Esophagus muscularis mucosa (tissue), 4 donors: ENCODE measurements around the gene MRTFB. TPM values are rescaled to one million over a fixed set of nuclear protein-coding genes. Genes with fewer than 3 reads are reported as not detected.

Experiments used
- DNase-seq: peaks from one replicate; pipeline ENCODE4 v3.0.0-alpha.2; 2017; ENCODE audit errors: extremely low spot score
- H3K27ac ChIP-seq, 4 donors: fragments of 200-600 bp; sonication (generic); replicated peaks in 1 of 4; 1 replicate in 3 of 4; 2 replicates in 1 of 4; pipeline ENCODE4 v1.5.1; 2016 to 2019; ENCODE audit warnings: mild to moderate bottlenecking in 1 of 4
- H3K27me3 ChIP-seq, 4 donors: fragments of 200-600 bp; sonication (generic); one replicate each; pipeline versions ENCODE4 v1.5.1 to v1.6.0; 2016 to 2019
- H3K36me3 ChIP-seq, 4 donors: fragments of 200-600 bp; sonication (generic); one replicate each; pipeline ENCODE4 v1.5.1; 2016 to 2019
- H3K4me1 ChIP-seq, 4 donors: fragments of 200-600 bp; sonication (generic); one replicate each; pipeline ENCODE4 v1.5.1; 2016 to 2019
- H3K4me3 ChIP-seq, 4 donors: fragments of 200-600 bp; sonication (generic); 1 replicate in 2 of 4; 2 replicates in 2 of 4; pipeline ENCODE4 v1.5.1; 2016 to 2019; ENCODE audit warnings: mild to moderate bottlenecking in 4 of 4, moderate library complexity in 1 of 4
- H3K9me3 ChIP-seq, 4 donors: fragments of 200-600 bp; sonication (generic); 1 replicate in 3 of 4; 2 replicates in 1 of 4; pipeline ENCODE4 v1.5.1; 2016 to 2019
- CTCF ChIP-seq, 3 experiments: fragments of 200-600 bp in 2 of 3; fragments of 450-650 bp in 1 of 3; sonication (generic) in 2 of 3; IDR thresholded peaks; one replicate each; pipeline ENCODE4 v1.5.1; 2017 to 2019; ENCODE audit warnings: antibody characterized with exemption in 3 of 3, mild to moderate bottlenecking in 2 of 3, moderate library complexity in 1 of 3
- EP300 ChIP-seq: sonication (generic); formaldehyde crosslinking; IDR thresholded peaks from one replicate; pipeline ENCODE4 v1.6.1; 2017; ENCODE audit warnings: antibody characterized with exemption
- POLR2A ChIP-seq: fragments of 450-650 bp; IDR thresholded peaks from one replicate; pipeline ENCODE4 v1.6.1; 2017; ENCODE audit warnings: antibody characterized with exemption, moderate library complexity, mild to moderate bottlenecking, low read depth
- POLR2AphosphoS5 ChIP-seq, 2 donors: sonication (generic); formaldehyde crosslinking; IDR thresholded peaks; one replicate each; pipeline ENCODE4 v1.6.1; 2017; ENCODE audit warnings: antibody characterized with exemption in 2 of 2
- WGBS: methylation state at CpG from one replicate; pipeline ENCODE4 v1.1.5; 2018; 5-methylcytosine and 5-hydroxymethylcytosine counted together
- intact Hi-C: fragments of 100-400 bp; cut with DNase I; formaldehyde crosslinking; loops from one replicate; pipeline ENCODE4 v1.15.1; 2023
- total RNA-seq, 4 donors: library from RNA; depleted of rRNA; stranded (reverse); fragments of >200 nt; gene quantifications; one replicate each; pipeline versions ENCODE4 v1.1.0 to v1.2.1, GENCODE V29; 2016

MRTFB gene
- total RNA-seq, 4 donors from 2014 or later = 36.3 to 63.6 (median 48.2) TPM

DNA sequence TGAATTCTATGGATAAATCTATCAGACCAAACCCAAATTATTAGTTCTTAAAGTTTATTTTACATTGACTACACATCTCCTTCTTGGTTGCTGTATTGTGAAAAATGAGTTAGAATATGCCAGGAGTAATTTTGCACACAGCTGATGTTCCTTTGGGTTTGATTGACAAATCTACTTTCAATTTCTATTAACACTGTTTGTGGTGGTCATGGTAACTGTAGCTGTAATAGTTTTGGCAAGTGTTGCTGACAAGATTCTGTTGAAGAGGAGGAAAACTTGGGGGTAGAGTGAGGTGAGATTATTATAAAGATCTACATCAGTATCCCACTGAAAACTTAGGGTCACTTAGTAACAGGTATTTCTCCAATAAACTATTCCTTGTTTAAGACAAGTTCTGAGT lies 30.3 kb downstream of the MRTFB start:
- Histone ChIP-seq H3K9me3 (no peaks in the 10 kb centered on the region), H3K27ac (no peak overlapping the region), H3K27me3 (no peaks in the 10 kb centered on the region), H3K4me3 (no peak overlapping the region), H3K4me1 (peaks cover 51 to 98% (median 88%) of the 10 kb centered on the region in 4 donors), H3K36me3 (no peaks in the 10 kb centered on the region)
- intact Hi-C loops = no loop called here
- TF ChIP-seq EP300 = no peak
- TF ChIP-seq CTCF (IDR thresholded peaks at IDR 0.05) = no peak
- TF ChIP-seq POLR2AphosphoS5 (IDR thresholded peaks at IDR 0.05) = no peak
- DNase-seq = no peak

GRCh38 chr16:14102925-14103720 lies 32.0 kb downstream of the MRTFB start:
- Histone ChIP-seq H3K4me1 (peaks cover 41 to 98% (median 89%) of the 10 kb centered on the region in 4 donors), H3K36me3 (no peaks in the 10 kb centered on the region), H3K4me3 (no peak overlapping the region), H3K27ac (peak overlapping the region in 3 of 4 donors; percentile 11 to 53 (median 28)), H3K27me3 (no peaks in the 10 kb centered on the region), H3K9me3 (no peaks in the 10 kb centered on the region)
- intact Hi-C loops = no loop called here
- no peak for DNase-seq
- TF ChIP-seq EP300 (no peak), POLR2AphosphoS5 (IDR thresholded peaks at IDR 0.05) (no peak), CTCF (IDR thresholded peaks at IDR 0.05) (no peak), POLR2A (no peak)
- WGBS = 71% methylated on average over 2 of the region's 2 CpGs

DNA sequence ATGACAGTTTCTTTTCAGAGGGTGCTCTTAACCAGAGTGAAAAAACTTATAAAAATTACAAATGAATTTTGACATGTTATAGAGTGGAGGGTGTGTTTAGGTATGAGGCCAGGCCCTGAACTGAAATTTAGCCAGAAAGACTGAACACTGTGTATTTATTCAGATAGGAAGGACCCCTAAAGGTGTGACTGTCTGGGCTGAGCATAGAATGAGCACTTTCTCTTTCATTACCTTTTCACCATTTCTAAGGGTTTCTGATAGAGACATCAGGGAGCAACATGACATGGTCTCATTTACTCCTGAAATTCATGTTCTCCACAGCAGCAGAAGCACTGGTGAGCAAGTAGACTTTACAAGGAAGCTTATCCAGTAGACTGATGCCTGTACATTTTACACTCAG lies 32.9 kb downstream of the MRTFB start:
- H3K9me3 ChIP-seq = no peaks in the 10 kb centered on the region
- peaks cover 48 to 98% (median 92%) of the 10 kb centered on the region in 4 donors for H3K4me1 ChIP-seq
- no peak overlapping the region for H3K4me3 ChIP-seq
- DNase-seq = no peak
- H3K27me3 ChIP-seq = no peaks in the 10 kb centered on the region
- no peaks in the 10 kb centered on the region for H3K36me3 ChIP-seq
- H3K27ac ChIP-seq = peak overlapping the region in 3 of 4 donors; percentile 11 to 53 (median 28)
- TF ChIP-seq EP300 (no peak), POLR2AphosphoS5 (IDR thresholded peaks at IDR 0.05) (no peak), CTCF (IDR thresholded peaks at IDR 0.05) (no peak), POLR2A (no peak)
- intact Hi-C loops = no loop called here

GRCh38 chr16:14105760-14106375 lies 34.7 kb downstream of the MRTFB start:
- Histone ChIP-seq H3K36me3 (no peaks in the 10 kb centered on the region), H3K4me3 (no peak overlapping the region), H3K4me1 (peaks cover 65 to 100% (median 97%) of the 10 kb centered on the region in 4 donors), H3K27ac (peak overlapping the region; percentile 20 to 57 (median 38)), H3K27me3 (no peaks in the 10 kb centered on the region), H3K9me3 (no peaks in the 10 kb centered on the region)
- intact Hi-C loops = no loop called here
- TF ChIP-seq POLR2A (no peak), POLR2AphosphoS5 (IDR thresholded peaks at IDR 0.05) (no peak), CTCF (IDR thresholded peaks at IDR 0.05) (no peak)
- no peak for DNase-seq
- WGBS = 92% methylated on average over 3 of the region's 3 CpGs
